Progenitor cell of endocrine pancreas (in vitro differentiated cells): ENCODE results near the gene PTGES. TPM values are rescaled to one million over a fixed set of nuclear protein-coding genes. Genes with fewer than 3 reads are reported as not detected.
"Not testable (repeated sequence)": the region's sequence is repeated elsewhere in the genome, so short reads cannot be mapped to it uniquely, and the experiment has no call there.

ENCODE experiments used
- DNase-seq: peaks from one replicate; pipeline ENCODE4 v3.0.0; 2021; ENCODE audit warnings: low spot score; ENCODE audit not compliant: unreplicated experiment
- H3K27ac Mint-ChIP-seq: 2 replicates; pipeline ENCODE4 v1.8.0; 2021; ENCODE audit warnings: mild to moderate bottlenecking, moderate library complexity, mixed read lengths
- H3K27me3 Mint-ChIP-seq: 2 replicates; pipeline ENCODE4 v1.8.0; 2021; ENCODE audit warnings: mixed read lengths
- H3K36me3 Mint-ChIP-seq: 2 replicates; pipeline ENCODE4 v1.8.0; 2022; ENCODE audit warnings: mixed read lengths; ENCODE audit not compliant: insufficient read depth
- H3K4me1 Mint-ChIP-seq: 2 replicates; pipeline ENCODE4 v1.8.0; 2021; ENCODE audit warnings: low read depth, mixed read lengths
- H3K4me3 Mint-ChIP-seq: 2 replicates; pipeline ENCODE4 v1.8.0; 2021; ENCODE audit warnings: low read depth, mild to moderate bottlenecking, moderate library complexity, mixed read lengths
- H3K9me3 Mint-ChIP-seq: 2 replicates; pipeline ENCODE4 v1.8.0; 2021; ENCODE audit warnings: low read depth, mixed read lengths
- total RNA-seq: library from RNA; stranded (reverse); gene quantifications from 2 replicates; pipeline ENCODE4 v1.2.1, GENCODE V29; 2021
- TF ChIP-seq, protein P1 (sequence below): fragments of 200-600 bp; sonication (generic); IDR thresholded peaks from one replicate; pipeline ENCODE4 v1.5.0; 2021; ENCODE audit warnings: antibody characterized with exemption, mild to moderate bottlenecking; ENCODE audit not compliant: unreplicated experiment

PTGES gene
- total RNA-seq, 1 donor from 2014 or later, result 0.19 TPM

GRCh38 chr9:129786481-129786880 is 33.6 kb upstream of the PTGES start:
- peaks cover 33% of the 10 kb centered on the region for H3K27me3 Mint-ChIP-seq
- H3K36me3 Mint-ChIP-seq, result no peaks in the 10 kb centered on the region
- no peak overlapping the region for H3K4me3 Mint-ChIP-seq
- DNase-seq, result no peak
- no peak overlapping the region for H3K27ac Mint-ChIP-seq
- H3K9me3 Mint-ChIP-seq, result no peaks in the 10 kb centered on the region
- no peaks in the 10 kb centered on the region for H3K4me1 Mint-ChIP-seq
- TF ChIP-seq, protein P1, sequence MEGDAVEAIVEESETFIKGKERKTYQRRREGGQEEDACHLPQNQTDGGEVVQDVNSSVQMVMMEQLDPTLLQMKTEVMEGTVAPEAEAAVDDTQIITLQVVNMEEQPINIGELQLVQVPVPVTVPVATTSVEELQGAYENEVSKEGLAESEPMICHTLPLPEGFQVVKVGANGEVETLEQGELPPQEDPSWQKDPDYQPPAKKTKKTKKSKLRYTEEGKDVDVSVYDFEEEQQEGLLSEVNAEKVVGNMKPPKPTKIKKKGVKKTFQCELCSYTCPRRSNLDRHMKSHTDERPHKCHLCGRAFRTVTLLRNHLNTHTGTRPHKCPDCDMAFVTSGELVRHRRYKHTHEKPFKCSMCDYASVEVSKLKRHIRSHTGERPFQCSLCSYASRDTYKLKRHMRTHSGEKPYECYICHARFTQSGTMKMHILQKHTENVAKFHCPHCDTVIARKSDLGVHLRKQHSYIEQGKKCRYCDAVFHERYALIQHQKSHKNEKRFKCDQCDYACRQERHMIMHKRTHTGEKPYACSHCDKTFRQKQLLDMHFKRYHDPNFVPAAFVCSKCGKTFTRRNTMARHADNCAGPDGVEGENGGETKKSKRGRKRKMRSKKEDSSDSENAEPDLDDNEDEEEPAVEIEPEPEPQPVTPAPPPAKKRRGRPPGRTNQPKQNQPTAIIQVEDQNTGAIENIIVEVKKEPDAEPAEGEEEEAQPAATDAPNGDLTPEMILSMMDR, result no peak

DNA sequence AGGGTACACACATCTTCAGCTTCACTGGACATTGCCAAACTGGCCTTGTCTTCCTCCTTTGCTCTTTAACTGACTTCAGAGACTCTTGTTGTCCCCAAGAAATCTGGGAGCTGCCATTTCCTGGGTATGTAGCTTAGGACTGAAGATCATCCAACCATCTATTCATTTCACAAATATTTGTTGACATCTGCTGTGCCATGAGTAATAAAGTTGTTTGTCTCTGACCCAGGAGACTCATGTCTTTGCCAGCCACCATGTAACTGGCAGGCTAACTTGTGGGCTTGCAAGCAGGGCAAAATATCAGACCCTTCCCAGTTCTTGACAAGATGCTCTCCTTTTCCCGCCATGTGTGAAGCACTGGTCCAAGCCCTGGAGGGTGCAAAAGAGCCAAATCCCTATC is 33.0 kb upstream of the PTGES start:
- Mint-ChIP-seq H3K9me3 (no peaks in the 10 kb centered on the region), H3K4me3 (no peak overlapping the region), H3K27ac (no peak overlapping the region), H3K27me3 (peaks cover 33% of the 10 kb centered on the region), H3K4me1 (no peaks in the 10 kb centered on the region), H3K36me3 (no peaks in the 10 kb centered on the region)
- no peak for DNase-seq
- TF ChIP-seq, protein P1, result no peak

DNA sequence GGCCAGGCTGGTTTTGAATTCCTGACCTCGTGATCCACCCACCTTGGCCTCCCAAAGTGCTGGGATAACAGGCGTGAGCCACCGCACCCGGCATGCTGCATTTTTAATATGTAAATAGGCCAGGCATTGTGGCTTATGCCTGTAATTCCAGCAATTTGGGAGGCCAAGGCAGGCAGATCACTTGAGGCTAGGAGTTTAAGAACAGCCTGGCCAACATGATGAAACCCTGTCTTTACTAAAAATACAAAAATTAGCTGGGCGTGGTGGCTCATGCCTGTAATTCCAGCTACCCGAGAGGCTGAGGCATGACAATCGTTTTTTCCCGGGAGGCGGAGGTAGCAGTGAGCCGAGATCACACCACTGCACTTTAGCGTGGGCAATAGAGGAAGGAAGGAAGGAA is 32.1 kb upstream of the PTGES start:
- H3K4me1 Mint-ChIP-seq, H3K9me3 Mint-ChIP-seq: not testable (repeated sequence)

GRCh38 chr9:129783516-129784361 is 30.9 kb upstream of the PTGES start:
- H3K27ac Mint-ChIP-seq, result no peak overlapping the region

More for the DNA sequence above, 32.1 kb upstream of the PTGES start:
- not testable (repeated sequence) for H3K36me3 Mint-ChIP-seq, H3K4me3 Mint-ChIP-seq, H3K27ac Mint-ChIP-seq, DNase-seq
- H3K27me3 Mint-ChIP-seq, result peaks cover 33% of the 10 kb centered on the region

GRCh38 chr9:129781981-129782380 is 29.1 kb upstream of the PTGES start:
- Mint-ChIP-seq H3K4me1 (no peaks in the 10 kb centered on the region), H3K9me3 (no peaks in the 10 kb centered on the region), H3K27me3 (peaks cover 22% of the 10 kb centered on the region), H3K4me3 (no peak overlapping the region), H3K27ac (no peak overlapping the region), H3K36me3 (no peaks in the 10 kb centered on the region)
- DNase-seq, result no peak
- TF ChIP-seq, protein P1, result no peak

More at GRCh38 chr9:129783516-129784361, 30.9 kb upstream of the PTGES start:
- peak; percentile 72 for DNase-seq
- Mint-ChIP-seq H3K36me3 (no peaks in the 10 kb centered on the region), H3K4me1 (no peaks in the 10 kb centered on the region), H3K4me3 (no peak overlapping the region), H3K27me3 (peaks cover 29% of the 10 kb centered on the region), H3K9me3 (no peaks in the 10 kb centered on the region)
- TF ChIP-seq, protein P1, result peak; percentile 90

- Mint-ChIP-seq H3K27ac (no peak overlapping the region), H3K9me3 (no peaks in the 10 kb centered on the region), H3K36me3 (no peaks in the 10 kb centered on the region), H3K27me3 (peaks cover 16% of the 10 kb centered on the region), H3K4me1 (no peaks in the 10 kb centered on the region), H3K4me3 (no peak overlapping the region)
- TF ChIP-seq, protein P1, result no peak
- DNase-seq, result no peak
These were observed 28.3 kb upstream of the PTGES start for GRCh38 chr9:129781131-129781530.
